Chondrocyte (in vitro differentiated cells): ENCODE results near the gene RAPGEF5. TPM values are rescaled to one million over a fixed set of nuclear protein-coding genes. Genes with fewer than 3 reads are reported as not detected.
A peak's percentile ranks its signal among the peaks of the same experiment; 100 is the strongest.

Experiments used
- DNase-seq: peaks from one replicate; pipeline ENCODE4 v3.0.0; 2021; ENCODE audit warnings: mixed read lengths, low spot score
- H3K27ac Mint-ChIP-seq: one replicate; pipeline ENCODE4 v1.8.0; 2021; ENCODE audit warnings: mild to moderate bottlenecking, moderate library complexity, mixed read lengths; ENCODE audit not compliant: unreplicated experiment
- H3K27me3 Mint-ChIP-seq: 2 replicates; pipeline ENCODE4 v1.8.0; 2021; ENCODE audit warnings: low read depth, mixed read lengths
- H3K36me3 Mint-ChIP-seq: 2 replicates; pipeline ENCODE4 v1.8.0; 2021; ENCODE audit warnings: low read depth, mixed read lengths
- H3K4me1 Mint-ChIP-seq: 2 replicates; pipeline ENCODE4 v1.8.0; 2021; ENCODE audit warnings: low read depth, mild to moderate bottlenecking, mixed read lengths
- H3K4me3 Mint-ChIP-seq: one replicate; pipeline ENCODE4 v1.8.0; 2021; ENCODE audit warnings: mild to moderate bottlenecking, moderate library complexity, mixed read lengths; ENCODE audit not compliant: unreplicated experiment
- H3K9me3 Mint-ChIP-seq: 2 replicates; pipeline ENCODE4 v1.8.0; 2021; ENCODE audit warnings: low read depth, mixed read lengths
- CTCF ChIP-seq: fragments of 200-600 bp; sonication (generic); IDR thresholded peaks from 2 replicates; pipeline ENCODE4 v1.5.0; 2021; ENCODE audit warnings: antibody characterized with exemption, mild to moderate bottlenecking, moderate library complexity
- total RNA-seq: library from RNA; stranded (reverse); gene quantifications from 3 replicates; pipeline ENCODE4 v1.2.1, GENCODE V29; 2021

Gene RAPGEF5
- total RNA-seq, 1 donor from 2014 or later = 2.2 TPM

GRCh38 chr7:22387583-22387982 is 30.6 kb upstream of the RAPGEF5 start:
- H3K27ac Mint-ChIP-seq = peak overlapping the region; percentile 79
- H3K4me1 Mint-ChIP-seq = peaks cover 38% of the 10 kb centered on the region
- TF ChIP-seq CTCF = no peak
- no peak for DNase-seq
- H3K27me3 Mint-ChIP-seq = no peaks in the 10 kb centered on the region
- H3K9me3 Mint-ChIP-seq = peaks cover 2% of the 10 kb centered on the region
- H3K4me3 Mint-ChIP-seq = no peak overlapping the region
- H3K36me3 Mint-ChIP-seq = no peaks in the 10 kb centered on the region

- Mint-ChIP-seq H3K36me3 (no peaks in the 10 kb centered on the region), H3K9me3 (peaks cover 2% of the 10 kb centered on the region), H3K4me1 (peaks cover 38% of the 10 kb centered on the region), H3K27ac (no peak overlapping the region), H3K27me3 (no peaks in the 10 kb centered on the region), H3K4me3 (no peak overlapping the region)
- TF ChIP-seq CTCF = no peak
- DNase-seq = no peak
These were observed 29.9 kb upstream of the RAPGEF5 start for GRCh38 chr7:22386865-22387264.

- Mint-ChIP-seq H3K4me3 (no peak overlapping the region), H3K27me3 (no peaks in the 10 kb centered on the region), H3K4me1 (peaks cover 38% of the 10 kb centered on the region), H3K36me3 (no peaks in the 10 kb centered on the region), H3K27ac (no peak overlapping the region), H3K9me3 (peaks cover 2% of the 10 kb centered on the region)
- no peak for DNase-seq
- no peak for TF ChIP-seq CTCF
These were observed 29.4 kb upstream of the RAPGEF5 start for GRCh38 chr7:22386206-22386858.

- H3K4me1 Mint-ChIP-seq = peaks cover 38% of the 10 kb centered on the region
- H3K9me3 Mint-ChIP-seq = peaks cover 2% of the 10 kb centered on the region
- no peaks in the 10 kb centered on the region for H3K36me3 Mint-ChIP-seq
- no peak for DNase-seq
- H3K27me3 Mint-ChIP-seq = no peaks in the 10 kb centered on the region
- TF ChIP-seq CTCF = no peak
- no peak overlapping the region for H3K27ac Mint-ChIP-seq
- H3K4me3 Mint-ChIP-seq = no peak overlapping the region
These were observed 28.4 kb upstream of the RAPGEF5 start for GRCh38 chr7:22385326-22385725.

- Mint-ChIP-seq H3K36me3 (no peaks in the 10 kb centered on the region), H3K27ac (no peak overlapping the region), H3K9me3 (no peaks in the 10 kb centered on the region), H3K27me3 (no peaks in the 10 kb centered on the region), H3K4me1 (peaks cover 30% of the 10 kb centered on the region), H3K4me3 (no peak overlapping the region)
- DNase-seq = no peak
- TF ChIP-seq CTCF = no peak
These were observed 23.4 kb upstream of the RAPGEF5 start for GRCh38 chr7:22380333-22380732.
